H1 (cell line): ENCODE data around the gene PRR27. TPM values are rescaled to one million over a fixed set of nuclear protein-coding genes. Genes with fewer than 3 reads are reported as not detected.

Source experiments
- CTCF ChIA-PET: fragments of 300-600 bp; sonication (Branson Sonifier 250); formaldehyde crosslinking; loops from one replicate; lab custom pipeline; 2021; ENCODE audit not compliant: partially characterized antibody; lab: Charles Lee
- POLR2A ChIA-PET: fragments of 300-600 bp; sonication (Branson Sonifier 250); formaldehyde crosslinking; loops from one replicate; lab custom pipeline; 2021; ENCODE audit warnings: inconsistent platforms; ENCODE audit not compliant: partially characterized antibody; lab: Charles Lee
- DNase-seq, 2 experiments: peaks; one replicate each; pipeline versions ENCODE4 v3.0.0 to v3.0.0-alpha.2; 2010 to 2022; ENCODE audit warnings: low spot score in 2 of 2, low read depth in 1 of 2, mixed read lengths in 1 of 2
- FAIRE-seq: peaks from 2 replicates; lab custom pipeline; 2011; peaks lifted over from hg19 to GRCh38; lab: Jason Lieb, UNC
- H2AFZ ChIP-seq: 2 replicates; pipeline ENCODE4 v1.8.1; 2012; ENCODE audit warnings: low read length, inconsistent platforms
- H2AK5ac ChIP-seq: 2 replicates; pipeline ENCODE4 v1.6.1; 2013; ENCODE audit warnings: low read depth, low read length
- H2BK120ac ChIP-seq: replicated peaks from 2 replicates; pipeline ENCODE3; 2013; ENCODE audit warnings: low read depth, low read length, inconsistent platforms
- H2BK12ac ChIP-seq: 2 replicates; pipeline ENCODE4 v1.6.1; 2013; ENCODE audit warnings: low read depth, low read length
- H2BK15ac ChIP-seq: 2 replicates; pipeline ENCODE4 v1.6.1; 2013; ENCODE audit warnings: low read length
- H2BK20ac ChIP-seq: 2 replicates; pipeline ENCODE4 v1.6.1; 2013; ENCODE audit warnings: low read length
- H2BK5ac ChIP-seq: 2 replicates; pipeline ENCODE4 v1.6.1; 2013; ENCODE audit warnings: low read depth, low read length
- H3K14ac ChIP-seq: 2 replicates; pipeline ENCODE4 v1.6.1; 2013; ENCODE audit warnings: inconsistent platforms; ENCODE audit not compliant: insufficient read length
- H3K18ac ChIP-seq: 2 replicates; pipeline ENCODE4 v1.6.1; 2013; ENCODE audit warnings: low read length; ENCODE audit errors: extremely low read depth
- H3K23ac ChIP-seq: 2 replicates; pipeline ENCODE4 v1.6.1; 2013; ENCODE audit warnings: inconsistent platforms; ENCODE audit not compliant: insufficient read length
- H3K23me2 ChIP-seq: 2 replicates; pipeline ENCODE4 v1.6.1; 2013; ENCODE audit warnings: low read depth, low read length
- H3K27ac ChIP-seq: 2 replicates; pipeline ENCODE4 v1.6.1; 2011; ENCODE audit warnings: low read depth, low read length, inconsistent platforms
- H3K27me3 ChIP-seq, 4 experiments: replicated peaks in 1 of 4; 1 replicate in 1 of 4; 2 replicates in 3 of 4; pipeline versions ENCODE4 v1.6.1 to v1.8.1; 2011 to 2013; ENCODE audit warnings: low read length in 3 of 4, mild to moderate bottlenecking in 3 of 4, inconsistent platforms in 2 of 4, mixed read lengths in 2 of 4, moderate library complexity in 1 of 4; ENCODE audit not compliant: control insufficient read depth in 3 of 4, insufficient read depth in 3 of 4; ENCODE audit errors: extremely low read depth in 1 of 4
- H3K36me3 ChIP-seq, 4 experiments: 2 replicates each; pipeline versions ENCODE4 v1.6.1 to v1.8.1; 2011 to 2013; ENCODE audit warnings: mild to moderate bottlenecking in 4 of 4, low read length in 3 of 4, moderate library complexity in 2 of 4, control low read depth in 1 of 4, inconsistent platforms in 1 of 4; ENCODE audit not compliant: insufficient read depth in 4 of 4, control insufficient read depth in 2 of 4
- H3K4ac ChIP-seq: replicated peaks from 2 replicates; pipeline ENCODE3; 2013; ENCODE audit warnings: low read length, low read depth, mixed read lengths, inconsistent platforms; ENCODE audit not compliant: insufficient read length
- H3K4me1 ChIP-seq, 4 experiments: replicated peaks in 1 of 4; 1 replicate in 1 of 4; 2 replicates in 3 of 4; pipeline versions ENCODE4 v1.6.1 to v1.8.1; 2011 to 2013; ENCODE audit warnings: low read length in 3 of 4, inconsistent platforms in 2 of 4, mixed read lengths in 1 of 4; ENCODE audit not compliant: insufficient read depth in 4 of 4, control insufficient read depth in 3 of 4
- H3K4me2 ChIP-seq, 2 experiments: 2 replicates each; pipeline versions ENCODE4 v1.6.1 to v1.8.1; 2011 to 2013; ENCODE audit warnings: low read depth in 2 of 2, low read length in 2 of 2, control low read depth in 1 of 2, inconsistent platforms in 1 of 2, mild to moderate bottlenecking in 1 of 2; ENCODE audit not compliant: insufficient read depth in 1 of 2
- H3K4me3 ChIP-seq, 4 experiments: fragments of 200-600, 300-600 bp in 1 of 4; sonication (generic), shearing (Covaris generic), sonication (Bioruptor Twin) in 1 of 4; 2 replicates each; pipeline versions ENCODE4 v1.5.1 to v1.8.1; 2011 to 2016; ENCODE audit warnings: low read length in 4 of 4, low read depth in 3 of 4, control low read depth in 2 of 4, inconsistent platforms in 2 of 4, mild to moderate bottlenecking in 2 of 4, mixed read lengths in 1 of 4, moderate library complexity in 1 of 4; ENCODE audit not compliant: insufficient read depth in 2 of 4; ENCODE audit errors: extremely low read depth in 1 of 4
- H3K56ac ChIP-seq: replicated peaks from 2 replicates; pipeline ENCODE3; 2013; ENCODE audit warnings: low read depth, mild to moderate bottlenecking, mixed read lengths, low read length, inconsistent platforms; ENCODE audit not compliant: insufficient read length
- H3K79me1 ChIP-seq: 2 replicates; pipeline ENCODE4 v1.6.1; 2013; ENCODE audit warnings: low read depth, low read length, control low read depth
- H3K79me2 ChIP-seq, 2 experiments: 2 replicates each; pipeline versions ENCODE4 v1.6.1 to v1.8.1; 2012 to 2013; ENCODE audit warnings: low read length in 2 of 2, mild to moderate bottlenecking in 2 of 2, inconsistent platforms in 1 of 2; ENCODE audit not compliant: insufficient read depth in 2 of 2, control insufficient read depth in 1 of 2
- H3K9ac ChIP-seq, 4 experiments: replicated peaks in 1 of 4; 1 replicate in 1 of 4; 2 replicates in 3 of 4; pipeline versions ENCODE4 v1.6.1 to v1.8.1; 2011 to 2013; ENCODE audit warnings: low read depth in 3 of 4, low read length in 3 of 4, control low read depth in 2 of 4, mild to moderate bottlenecking in 2 of 4, moderate library complexity in 2 of 4, inconsistent platforms in 1 of 4; ENCODE audit errors: extremely low read depth in 1 of 4
- H3K9me3 ChIP-seq, 2 experiments: 2 replicates each; pipeline versions ENCODE4 v1.6.1 to v1.8.1; 2012 to 2013; ENCODE audit warnings: mild to moderate bottlenecking in 2 of 2, moderate library complexity in 2 of 2, control low read depth in 1 of 2, inconsistent platforms in 1 of 2, low read depth in 1 of 2, low read length in 1 of 2, mixed read lengths in 1 of 2; ENCODE audit not compliant: insufficient read depth in 2 of 2
- H4K20me1 ChIP-seq, 2 experiments: replicated peaks in 1 of 2; 2 replicates each; pipeline versions ENCODE3 to v1.8.1; 2011 to 2013; ENCODE audit warnings: inconsistent platforms in 2 of 2, low read length in 2 of 2, mild to moderate bottlenecking in 1 of 2; ENCODE audit not compliant: insufficient read depth in 2 of 2, control insufficient read depth in 1 of 2
- H4K5ac ChIP-seq: 2 replicates; pipeline ENCODE4 v1.6.1; 2013; ENCODE audit warnings: low read length, low read depth, mixed read lengths, inconsistent platforms; ENCODE audit not compliant: insufficient read length
- H4K8ac ChIP-seq: 2 replicates; pipeline ENCODE4 v1.8.0; 2013; ENCODE audit warnings: mild to moderate bottlenecking, moderate library complexity, low read length, inconsistent platforms; ENCODE audit not compliant: insufficient read depth; ENCODE audit errors: extremely low read depth
- H4K91ac ChIP-seq: replicated peaks from 2 replicates; pipeline ENCODE3; 2013; ENCODE audit warnings: low read length, mixed read lengths, inconsistent platforms; ENCODE audit not compliant: insufficient read length
- BCL11A ChIP-seq, 2 experiments: IDR thresholded peaks; one replicate each; pipeline ENCODE4 v1.6.1; 2011; ENCODE audit warnings: low read depth in 2 of 2, low read length in 2 of 2, mild to moderate bottlenecking in 2 of 2
- CHD2 ChIP-seq: IDR thresholded peaks from 2 replicates; pipeline ENCODE4 v1.6.1; 2012; ENCODE audit warnings: low read length, improper control_type of control experiment
- EGR1 ChIP-seq: IDR thresholded peaks from 2 replicates; pipeline ENCODE4 v1.6.1; 2011; ENCODE audit warnings: low read depth, low read length, borderline replicate concordance
- KDM1A ChIP-seq: fragments of 200-600, 300-600 bp; sonication (generic); IDR thresholded peaks from 2 replicates; pipeline ENCODE4 v1.7.1; 2016; ENCODE audit warnings: mild to moderate bottlenecking, low read length, borderline replicate concordance
- NANOG ChIP-seq: IDR thresholded peaks from 2 replicates; pipeline ENCODE4 v1.6.1; 2011; ENCODE audit warnings: low read length, low read depth, mild to moderate bottlenecking, inconsistent platforms; ENCODE audit not compliant: insufficient read depth, poor library complexity, severe bottlenecking
- SRF ChIP-seq: IDR thresholded peaks from 2 replicates; pipeline ENCODE4 v1.6.1; 2011; ENCODE audit warnings: mild to moderate bottlenecking, low read depth, low read length, moderate library complexity
- WGBS, 2 experiments: shearing (Covaris generic) in 1 of 2; methylation state at CpG; one replicate each; pipeline versions ENCODE4 v1.1.6 to v1.1.7; 2013 to 2015; ENCODE audit warnings: low lambda C conversion rate in 2 of 2, mixed read lengths in 2 of 2, inconsistent platforms in 1 of 2, low coverage in 1 of 2, missing lambda C conversion rate in 1 of 2; ENCODE audit not compliant: insufficient replicate concordance in 2 of 2, insufficient coverage in 1 of 2, insufficient read length in 1 of 2; ENCODE audit errors: extremely low coverage in 1 of 2, missing lambda C conversion rate in 1 of 2; 5-methylcytosine and 5-hydroxymethylcytosine counted together
- polyA plus RNA-seq, 7 experiments: library from polyadenylated mRNA; depleted of rRNA in 3 of 7; stranded (reverse) in 5 of 7; unstranded in 2 of 7; fragments of >200 nt in 5 of 7; fragments of 200-250 nt in 2 of 7; gene quantifications; 1 replicate in 5 of 7; 2 replicates in 1 of 7; 4 replicates in 1 of 7; pipeline versions ENCODE4 v1.2.1 to v1.2.3, GENCODE V29; 2011 to 2013; ENCODE audit warnings: missing spikeins in 2 of 7, mixed read lengths in 2 of 7
- total RNA-seq: library from RNA; stranded (reverse); fragmentation: NEBNext Ultra II Directional; extraction: Animal tissue kit (Norgen Biotek cat#: 25700); gene quantifications from 2 replicates; pipeline ENCODE4 v1.2.1, GENCODE V29; 2021
- TF ChIP-seq, protein P1 (sequence below): IDR thresholded peaks from 2 replicates; pipeline ENCODE4 v1.6.1; 2012; ENCODE audit warnings: inconsistent platforms

PRR27 gene
- total and polyA plus RNA-seq, 2 of the 8 experiments (the other 6 are each of a cell fraction or from before 2014, with no cell fraction given), result not detected

DNA sequence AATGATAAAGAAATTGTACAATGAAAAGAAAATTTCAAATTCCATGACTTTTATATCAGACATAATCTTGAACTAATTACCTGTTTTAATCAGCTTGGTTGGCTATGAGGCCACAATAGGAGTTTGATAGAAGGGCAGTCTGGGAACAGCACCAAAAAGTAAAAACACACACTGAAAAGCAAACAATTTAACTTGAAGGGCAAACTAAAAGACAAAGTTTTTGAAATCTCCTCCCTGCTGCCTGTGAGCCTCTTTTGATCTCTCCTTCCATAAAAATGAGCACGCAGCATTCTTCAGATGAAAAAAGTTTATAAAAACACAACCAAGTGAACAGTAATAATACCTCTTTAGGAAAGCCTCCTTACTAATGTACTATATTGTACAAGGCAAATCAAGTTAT, 49.6 kb downstream of the PRR27 start:
- no peak overlapping the region for H4K8ac ChIP-seq
- H3K14ac ChIP-seq, result no peak overlapping the region
- no peak overlapping the region for H2BK20ac ChIP-seq
- H3K4me3 ChIP-seq, result no peak overlapping the region
- no peaks in the 10 kb centered on the region for H3K27me3 ChIP-seq
- CTCF ChIA-PET, result no interaction called here
- no peak overlapping the region for H3K9ac ChIP-seq
- H3K36me3 ChIP-seq, result no peaks in the 10 kb centered on the region
- H2AFZ ChIP-seq, result no peak overlapping the region
- 83% methylated on average over 1 of the region's 1 CpG; no CpG with 5 or more reads in 1 of the 2 experiments for WGBS, 2 experiments
- no peak overlapping the region for H2AK5ac ChIP-seq
- no peak overlapping the region for H3K4me2 ChIP-seq
- no peak overlapping the region for H3K27ac ChIP-seq
- FAIRE-seq (no peak), DNase-seq (no peak)
- no peak overlapping the region for H3K18ac ChIP-seq
- H4K20me1 ChIP-seq, result no peaks in the 10 kb centered on the region
- H3K23me2 ChIP-seq, result no peaks in the 10 kb centered on the region
- H3K4ac ChIP-seq, result no peak overlapping the region
- H4K91ac ChIP-seq, result no peak overlapping the region
- H3K56ac ChIP-seq, result no peak overlapping the region
- POLR2A ChIA-PET, result no interaction called here
- no peak overlapping the region for H2BK120ac ChIP-seq
- H3K9me3 ChIP-seq, result no peaks in the 10 kb centered on the region
- no peak overlapping the region for H2BK5ac ChIP-seq
- H2BK15ac ChIP-seq, result no peak overlapping the region
- H3K4me1 ChIP-seq, result no peaks in the 10 kb centered on the region
- no peaks in the 10 kb centered on the region for H3K79me1 ChIP-seq
- H4K5ac ChIP-seq, result no peak overlapping the region
- H2BK12ac ChIP-seq, result no peak overlapping the region
- TF ChIP-seq KDM1A, result no peak
- TF ChIP-seq SRF, result no peak
- no peak for TF ChIP-seq BCL11A (IDR thresholded peaks at IDR 0.05; ENCODE audit: low read depth in 2 of 2, low read length in 2 of 2)
- TF ChIP-seq NANOG, result no peak
- TF ChIP-seq EGR1, result no peak
- TF ChIP-seq, protein P1, sequence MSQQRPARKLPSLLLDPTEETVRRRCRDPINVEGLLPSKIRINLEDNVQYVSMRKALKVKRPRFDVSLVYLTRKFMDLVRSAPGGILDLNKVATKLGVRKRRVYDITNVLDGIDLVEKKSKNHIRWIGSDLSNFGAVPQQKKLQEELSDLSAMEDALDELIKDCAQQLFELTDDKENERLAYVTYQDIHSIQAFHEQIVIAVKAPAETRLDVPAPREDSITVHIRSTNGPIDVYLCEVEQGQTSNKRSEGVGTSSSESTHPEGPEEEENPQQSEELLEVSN, result no peak
- no peak for TF ChIP-seq CHD2
- H3K79me2 ChIP-seq, result no peaks in the 10 kb centered on the region
- H3K23ac ChIP-seq, result no peak overlapping the region
